DOHH2 (cell line): ENCODE data around the gene GAPVD1.

Experiments used
- H3F3A ChIP-seq: fragments of 200-600 bp; sonication (generic), shearing (Covaris generic); 2 replicates; pipeline ENCODE4 v1.6.0; 2016; ENCODE audit warnings: antibody characterized with exemption, mild to moderate bottlenecking; ENCODE audit not compliant: control insufficient read depth, insufficient read depth
- H3K27ac ChIP-seq: fragments of 200-600 bp; sonication (generic); 2 replicates; pipeline ENCODE4 v1.5.1; 2014; ENCODE audit warnings: low read depth, mild to moderate bottlenecking, low read length, moderate library complexity
- H3K27me3 ChIP-seq: fragments of 200-600 bp; sonication (generic); 2 replicates; pipeline ENCODE4 v1.6.1; 2014; ENCODE audit warnings: mild to moderate bottlenecking, low read length, mixed read lengths; ENCODE audit not compliant: control insufficient read depth
- H3K36me3 ChIP-seq: fragments of 200-600 bp; sonication (generic); 2 replicates; pipeline ENCODE4 v1.6.1; 2014; ENCODE audit warnings: mild to moderate bottlenecking, low read length, moderate library complexity, mixed read lengths; ENCODE audit not compliant: control insufficient read depth
- H3K4me1 ChIP-seq: fragments of 200-600 bp; sonication (generic); 2 replicates; pipeline ENCODE4 v1.6.1; 2014; ENCODE audit warnings: mild to moderate bottlenecking, low read length, mixed read lengths; ENCODE audit not compliant: control insufficient read depth
- H3K4me2 ChIP-seq: fragments of 200-600 bp; sonication (generic); 2 replicates; pipeline ENCODE4 v1.6.0; 2014; ENCODE audit warnings: mild to moderate bottlenecking, low read length, moderate library complexity
- H3K4me3 ChIP-seq: fragments of 200-600 bp; sonication (generic); 2 replicates; pipeline ENCODE4 v1.5.1; 2014; ENCODE audit warnings: mild to moderate bottlenecking, low read length, mixed read lengths
- H3K79me2 ChIP-seq: fragments of 200-600 bp; sonication (generic); 2 replicates; pipeline ENCODE4 v1.6.1; 2014; ENCODE audit warnings: mild to moderate bottlenecking, low read length, mixed read lengths; ENCODE audit not compliant: control insufficient read depth
- H3K9me2 ChIP-seq: fragments of 200-600 bp; sonication (generic); replicated peaks from 2 replicates; pipeline ENCODE4 v1.6.1; 2014; ENCODE audit warnings: mild to moderate bottlenecking, low read length, mixed read lengths; ENCODE audit not compliant: control insufficient read depth
- H3K9me3 ChIP-seq: fragments of 200-600 bp; sonication (generic); 2 replicates; pipeline ENCODE4 v1.6.1; 2014; ENCODE audit warnings: antibody characterized with exemption, low read length, mixed read lengths; ENCODE audit not compliant: control insufficient read depth, insufficient read depth
- H4K20me1 ChIP-seq: fragments of 200-600 bp; sonication (generic); 2 replicates; pipeline ENCODE4 v1.6.0; 2014; ENCODE audit warnings: low read depth, mild to moderate bottlenecking, antibody characterized with exemption, low read length, moderate library complexity; ENCODE audit not compliant: control insufficient read depth, insufficient read depth
- EZH2phosphoT487 ChIP-seq: fragments of 200-600 bp; sonication (generic); IDR thresholded peaks from 2 replicates; pipeline ENCODE4 v1.6.1; 2017; ENCODE audit warnings: borderline replicate concordance, mild to moderate bottlenecking, antibody characterized with exemption, low read length, moderate library complexity, mixed read lengths
- TF ChIP-seq, protein P1 (sequence below): fragments of 200-600 bp; sonication (generic); IDR thresholded peaks from one replicate; pipeline ENCODE4 v1.5.1; 2014; ENCODE audit warnings: antibody characterized with exemption, mild to moderate bottlenecking, low read depth, low read length; ENCODE audit not compliant: poor library complexity, severe bottlenecking

GAPVD1 gene

DNA sequence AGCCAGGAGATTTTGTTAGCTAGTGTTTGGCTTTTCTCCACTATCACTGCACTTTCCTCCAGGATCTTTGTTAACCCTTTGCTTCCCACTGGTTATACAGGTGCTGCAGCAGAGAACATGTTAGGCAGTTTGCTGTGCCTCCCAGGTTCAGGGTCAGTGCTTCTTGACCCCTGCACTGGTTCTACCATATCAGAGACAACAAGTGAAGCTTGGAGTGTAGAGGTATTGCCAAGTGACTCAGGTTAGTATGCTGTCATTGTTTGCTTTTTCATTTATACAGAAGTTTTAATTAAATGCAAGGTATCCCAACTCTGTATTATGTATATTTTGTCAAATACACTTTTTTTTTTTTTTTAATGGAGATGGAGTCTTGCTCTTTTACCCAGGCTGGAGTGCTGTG, 68.4 kb downstream of the GAPVD1 start:
- Histone ChIP-seq H3K36me3 (peaks cover 59% of the 10 kb centered on the region), H3K9me2 (no peaks in the 10 kb centered on the region), H3K4me2 (no peak overlapping the region), H3K4me1 (no peaks in the 10 kb centered on the region), H3K9me3 (no peaks in the 10 kb centered on the region), H3K27ac (no peak overlapping the region), H3K4me3 (no peak overlapping the region), H4K20me1 (no peaks in the 10 kb centered on the region), H3K27me3 (no peaks in the 10 kb centered on the region), H3K79me2 (no peaks in the 10 kb centered on the region), H3F3A (no peaks in the 10 kb centered on the region)
- TF ChIP-seq EZH2phosphoT487 = no peak
- TF ChIP-seq, protein P1, sequence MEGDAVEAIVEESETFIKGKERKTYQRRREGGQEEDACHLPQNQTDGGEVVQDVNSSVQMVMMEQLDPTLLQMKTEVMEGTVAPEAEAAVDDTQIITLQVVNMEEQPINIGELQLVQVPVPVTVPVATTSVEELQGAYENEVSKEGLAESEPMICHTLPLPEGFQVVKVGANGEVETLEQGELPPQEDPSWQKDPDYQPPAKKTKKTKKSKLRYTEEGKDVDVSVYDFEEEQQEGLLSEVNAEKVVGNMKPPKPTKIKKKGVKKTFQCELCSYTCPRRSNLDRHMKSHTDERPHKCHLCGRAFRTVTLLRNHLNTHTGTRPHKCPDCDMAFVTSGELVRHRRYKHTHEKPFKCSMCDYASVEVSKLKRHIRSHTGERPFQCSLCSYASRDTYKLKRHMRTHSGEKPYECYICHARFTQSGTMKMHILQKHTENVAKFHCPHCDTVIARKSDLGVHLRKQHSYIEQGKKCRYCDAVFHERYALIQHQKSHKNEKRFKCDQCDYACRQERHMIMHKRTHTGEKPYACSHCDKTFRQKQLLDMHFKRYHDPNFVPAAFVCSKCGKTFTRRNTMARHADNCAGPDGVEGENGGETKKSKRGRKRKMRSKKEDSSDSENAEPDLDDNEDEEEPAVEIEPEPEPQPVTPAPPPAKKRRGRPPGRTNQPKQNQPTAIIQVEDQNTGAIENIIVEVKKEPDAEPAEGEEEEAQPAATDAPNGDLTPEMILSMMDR = no peak

DNA sequence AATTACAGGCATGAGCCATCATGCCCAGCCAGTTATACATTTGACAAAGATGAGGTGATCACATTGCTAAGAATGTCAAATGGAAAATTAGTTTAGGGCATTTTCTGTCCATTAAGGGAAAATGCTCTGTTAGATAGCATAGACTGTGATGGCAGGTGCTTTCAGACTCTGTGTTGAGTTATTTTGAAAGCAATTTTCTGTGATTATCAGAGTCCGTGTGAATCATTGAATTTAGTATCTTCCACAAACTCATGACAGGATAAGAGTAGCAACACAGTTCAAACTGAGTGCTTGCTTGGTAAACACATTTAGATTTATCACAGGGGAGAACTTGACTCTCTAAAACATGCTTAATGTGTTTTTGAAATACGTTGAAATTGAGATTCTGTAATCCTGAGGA, 69.0 kb downstream of the GAPVD1 start:
- no peak overlapping the region for H3K4me2 ChIP-seq
- H3K4me3 ChIP-seq = no peak overlapping the region
- no peaks in the 10 kb centered on the region for H3F3A ChIP-seq
- no peaks in the 10 kb centered on the region for H3K9me3 ChIP-seq
- H3K27me3 ChIP-seq = no peaks in the 10 kb centered on the region
- peaks cover 58% of the 10 kb centered on the region for H3K36me3 ChIP-seq
- H4K20me1 ChIP-seq = no peaks in the 10 kb centered on the region
- H3K9me2 ChIP-seq = no peaks in the 10 kb centered on the region
- TF ChIP-seq EZH2phosphoT487 = no peak
- TF ChIP-seq, protein P1 = no peak
- no peaks in the 10 kb centered on the region for H3K4me1 ChIP-seq
- H3K27ac ChIP-seq = no peak overlapping the region
- no peaks in the 10 kb centered on the region for H3K79me2 ChIP-seq

DNA sequence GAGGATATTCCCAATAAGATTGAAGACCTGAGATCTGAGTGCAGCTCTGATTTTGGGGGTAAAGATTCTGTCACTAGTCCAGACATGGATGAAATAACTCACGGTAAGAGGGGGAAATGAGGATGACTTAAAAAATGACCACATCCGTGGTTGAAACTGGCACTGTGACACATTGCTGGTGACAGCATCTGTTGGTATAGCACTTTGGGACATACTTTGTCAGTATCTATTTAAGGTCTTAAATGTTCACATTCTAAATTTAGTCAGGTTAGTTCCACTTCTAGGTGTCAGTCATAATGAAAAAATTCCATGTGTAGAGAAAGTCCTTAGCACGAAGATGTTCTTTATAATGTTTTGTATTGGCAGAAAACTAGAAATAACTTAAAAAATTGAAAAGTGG, 70.9 kb downstream of the GAPVD1 start:
- no peaks in the 10 kb centered on the region for H3K9me3 ChIP-seq
- H3K79me2 ChIP-seq = no peaks in the 10 kb centered on the region
- H3K4me3 ChIP-seq = no peak overlapping the region
- H4K20me1 ChIP-seq = no peaks in the 10 kb centered on the region
- no peaks in the 10 kb centered on the region for H3F3A ChIP-seq
- TF ChIP-seq, protein P1 = no peak
- TF ChIP-seq EZH2phosphoT487 = no peak
- no peak overlapping the region for H3K4me2 ChIP-seq
- no peaks in the 10 kb centered on the region for H3K4me1 ChIP-seq
- H3K36me3 ChIP-seq = peaks cover 55% of the 10 kb centered on the region
- no peaks in the 10 kb centered on the region for H3K9me2 ChIP-seq
- no peaks in the 10 kb centered on the region for H3K27me3 ChIP-seq
- no peak overlapping the region for H3K27ac ChIP-seq

DNA sequence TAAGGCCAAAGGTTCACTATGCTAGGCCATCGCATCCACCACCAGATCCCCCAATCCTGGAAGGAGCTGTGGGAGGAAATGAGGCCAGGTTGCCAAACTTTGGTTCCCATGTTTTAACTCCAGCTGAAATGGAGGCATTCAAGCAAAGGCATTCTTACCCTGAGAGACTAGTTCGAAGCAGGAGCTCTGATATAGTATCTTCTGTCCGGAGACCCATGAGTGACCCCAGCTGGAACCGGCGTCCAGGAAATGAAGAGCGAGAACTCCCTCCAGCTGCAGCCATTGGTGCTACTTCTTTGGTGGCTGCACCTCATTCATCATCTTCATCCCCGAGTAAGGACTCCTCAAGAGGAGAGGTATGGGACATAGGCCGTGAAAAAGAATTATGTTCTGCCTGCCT, 75.6 kb downstream of the GAPVD1 start:
- no peaks in the 10 kb centered on the region for H3K9me3 ChIP-seq
- no peak for TF ChIP-seq EZH2phosphoT487
- TF ChIP-seq, protein P1 = no peak
- H4K20me1 ChIP-seq = no peaks in the 10 kb centered on the region
- H3K79me2 ChIP-seq = no peaks in the 10 kb centered on the region
- no peaks in the 10 kb centered on the region for H3F3A ChIP-seq
- peaks cover 69% of the 10 kb centered on the region for H3K36me3 ChIP-seq
- no peaks in the 10 kb centered on the region for H3K27me3 ChIP-seq
- no peaks in the 10 kb centered on the region for H3K4me1 ChIP-seq
- H3K4me3 ChIP-seq = no peak overlapping the region
- no peak overlapping the region for H3K27ac ChIP-seq
- no peaks in the 10 kb centered on the region for H3K9me2 ChIP-seq
- H3K4me2 ChIP-seq = no peak overlapping the region
